Stimulated activated CD8-positive, alpha-beta memory T cell treated with anti-CD3 and anti-CD28 coated beads, Interleukin-15, amount 100 ng/mL, for 4 hours (primary cell): ENCODE results near the gene PPT2.
A peak's percentile ranks its signal among the peaks of the same experiment; 100 is the strongest.
"Not testable (repeated sequence)": the region's sequence is repeated elsewhere in the genome, so short reads cannot be mapped to it uniquely, and the experiment has no call there.

ENCODE experiments used
- DNase-seq, 2 donors: peaks; one replicate each; pipeline ENCODE4 v3.0.0-alpha.2; 2020; ENCODE audit warnings: low read depth in 2 of 2

Gene PPT2

GRCh38 chr6:32176476-32177182 is 22.7 kb downstream of the PPT2 start:
- no peak for DNase-seq

- no peak for DNase-seq
Measured at GRCh38 chr6:32177183-32177787, 23.3 kb downstream of the PPT2 start.

- DNase-seq, result peak; percentile 78 to 91
Measured at GRCh38 chr6:32177788-32178546, 24.0 kb downstream of the PPT2 start, which contains the start of gene RNF5. RNF5 (plus strand) TSS chr6:32178405; CDS start chr6:32178512, 107 bp downstream.

GRCh38 chr6:32178547-32179440 is 24.9 kb downstream of the PPT2 start:
- no peak for DNase-seq

- no peak for DNase-seq
Measured at GRCh38 chr6:32179766-32180405, 25.9 kb downstream of the PPT2 start.

- DNase-seq, result no peak
Measured at GRCh38 chr6:32181148-32181702, 27.3 kb downstream of the PPT2 start.

- DNase-seq, result no peak
Measured at GRCh38 chr6:32181915-32182529, 28.1 kb downstream of the PPT2 start.

GRCh38 chr6:32182555-32182981 is 28.6 kb downstream of the PPT2 start:
- DNase-seq, result no peak

- no peak for DNase-seq
Measured at GRCh38 chr6:32183030-32183429, 29.1 kb downstream of the PPT2 start.

- DNase-seq, result no peak
Measured at GRCh38 chr6:32183483-32184083, 29.6 kb downstream of the PPT2 start.

- DNase-seq, result no peak
Measured at GRCh38 chr6:32184084-32184640, 30.2 kb downstream of the PPT2 start, which contains the start of gene AGER. AGER (minus strand) TSS chr6:32184253; CDS start chr6:32184222, 31 bp downstream.

- not testable (repeated sequence) for DNase-seq
Measured at GRCh38 chr6:32185681-32186131, 31.8 kb downstream of the PPT2 start.

- DNase-seq, result not testable (repeated sequence)
Measured at GRCh38 chr6:32186151-32186840, 32.4 kb downstream of the PPT2 start.

GRCh38 chr6:32187009-32187709 is 33.2 kb downstream of the PPT2 start:
- DNase-seq, result no peak

GRCh38 chr6:32187725-32188380 is 33.9 kb downstream of the PPT2 start:
- DNase-seq, result not testable (repeated sequence)

- DNase-seq, result no peak
Measured at GRCh38 chr6:32188381-32189068, 34.6 kb downstream of the PPT2 start.
